ENCODE results near the gene PHF19.

DNA sequence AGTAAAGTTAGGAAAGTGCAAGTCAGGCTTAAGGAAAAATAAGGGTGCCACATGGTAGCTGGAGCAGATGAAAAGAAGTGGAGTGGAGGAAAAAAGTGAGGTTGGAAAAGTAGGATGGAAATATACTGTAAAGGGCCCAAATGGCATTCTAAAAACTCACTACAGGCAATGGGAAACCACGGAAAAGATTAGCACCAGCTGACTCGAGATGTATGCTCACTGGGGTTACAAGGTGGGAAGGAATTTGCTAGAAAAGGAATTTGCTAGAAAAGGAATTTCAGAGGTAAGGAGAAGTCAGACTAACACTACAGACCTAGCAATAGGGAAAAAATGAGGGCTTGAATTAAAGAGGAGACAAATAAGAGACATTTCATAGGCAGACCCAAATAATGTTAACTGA, 37.8 kb downstream of the PHF19 start:
- TF ChIP-seq, protein P1, sequence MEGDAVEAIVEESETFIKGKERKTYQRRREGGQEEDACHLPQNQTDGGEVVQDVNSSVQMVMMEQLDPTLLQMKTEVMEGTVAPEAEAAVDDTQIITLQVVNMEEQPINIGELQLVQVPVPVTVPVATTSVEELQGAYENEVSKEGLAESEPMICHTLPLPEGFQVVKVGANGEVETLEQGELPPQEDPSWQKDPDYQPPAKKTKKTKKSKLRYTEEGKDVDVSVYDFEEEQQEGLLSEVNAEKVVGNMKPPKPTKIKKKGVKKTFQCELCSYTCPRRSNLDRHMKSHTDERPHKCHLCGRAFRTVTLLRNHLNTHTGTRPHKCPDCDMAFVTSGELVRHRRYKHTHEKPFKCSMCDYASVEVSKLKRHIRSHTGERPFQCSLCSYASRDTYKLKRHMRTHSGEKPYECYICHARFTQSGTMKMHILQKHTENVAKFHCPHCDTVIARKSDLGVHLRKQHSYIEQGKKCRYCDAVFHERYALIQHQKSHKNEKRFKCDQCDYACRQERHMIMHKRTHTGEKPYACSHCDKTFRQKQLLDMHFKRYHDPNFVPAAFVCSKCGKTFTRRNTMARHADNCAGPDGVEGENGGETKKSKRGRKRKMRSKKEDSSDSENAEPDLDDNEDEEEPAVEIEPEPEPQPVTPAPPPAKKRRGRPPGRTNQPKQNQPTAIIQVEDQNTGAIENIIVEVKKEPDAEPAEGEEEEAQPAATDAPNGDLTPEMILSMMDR (IDR thresholded peaks at IDR 0.05) = no peak
- TF ChIP-seq EP300 (IDR thresholded peaks at IDR 0.05; ENCODE audit: borderline replicate concordance in 1 of 2, low read depth in 1 of 2, low read length in 1 of 2) = no peak
- no peak for TF ChIP-seq EZH2phosphoT487 (IDR thresholded peaks at IDR 0.05; ENCODE audit: borderline replicate concordance, low read depth)
- TF ChIP-seq RAD21 (IDR thresholded peaks at IDR 0.05; ENCODE audit: low read length) = no peak
- no peak for TF ChIP-seq TCF12 (IDR thresholded peaks at IDR 0.05)
- TF ChIP-seq, protein P2, sequence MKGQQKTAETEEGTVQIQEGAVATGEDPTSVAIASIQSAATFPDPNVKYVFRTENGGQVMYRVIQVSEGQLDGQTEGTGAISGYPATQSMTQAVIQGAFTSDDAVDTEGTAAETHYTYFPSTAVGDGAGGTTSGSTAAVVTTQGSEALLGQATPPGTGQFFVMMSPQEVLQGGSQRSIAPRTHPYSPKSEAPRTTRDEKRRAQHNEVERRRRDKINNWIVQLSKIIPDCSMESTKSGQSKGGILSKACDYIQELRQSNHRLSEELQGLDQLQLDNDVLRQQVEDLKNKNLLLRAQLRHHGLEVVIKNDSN (IDR thresholded peaks at IDR 0.05; ENCODE audit: borderline replicate concordance, low read depth) = no peak
- no peak for TF ChIP-seq SMC3 (IDR thresholded peaks at IDR 0.05; ENCODE audit: low read depth, low read length)
